Effector CD4-positive, alpha-beta T cell (primary cell): ENCODE results near the gene STX7.

Experiments used
- DNase-seq: peaks from one replicate; pipeline ENCODE4 v3.0.0-alpha.2; 2020

Gene STX7

GRCh38 chr6:132411296-132411695, 101.6 kb downstream of the STX7 start:
- no peak for DNase-seq

- no peak for DNase-seq
Measured at GRCh38 chr6:132410830-132411229, 102.1 kb downstream of the STX7 start.

GRCh38 chr6:132405143-132405915, 107.6 kb downstream of the STX7 start:
- DNase-seq = no peak

- DNase-seq = no peak
Measured at GRCh38 chr6:132404736-132405135, 108.2 kb downstream of the STX7 start.

GRCh38 chr6:132404330-132404729, 108.6 kb downstream of the STX7 start:
- no peak for DNase-seq

GRCh38 chr6:132401618-132402285, 111.2 kb downstream of the STX7 start:
- no peak for DNase-seq

GRCh38 chr6:132400883-132401617, 111.9 kb downstream of the STX7 start, which contains the start of gene MOXD1:
MOXD1 (minus strand) TSS chr6:132401475; CDS start chr6:132401426, 49 bp downstream.
- DNase-seq = no peak

GRCh38 chr6:132400555-132400882, 112.4 kb downstream of the STX7 start:
- no peak for DNase-seq

- DNase-seq = no peak
Measured at GRCh38 chr6:132399376-132400074, 113.4 kb downstream of the STX7 start.
